ENCODE measurements around the gene RNF17. TPM values are rescaled to one million over a fixed set of nuclear protein-coding genes. Genes with fewer than 3 reads are reported as not detected.

The RNF17 gene
- polyA plus RNA-seq, 1 of the 3 experiments (the other 2 are of a cell fraction): not detected

GRCh38 chr13:24724714-24725113 is 39.3 kb upstream of the RNF17 start:
- H3K4me1 ChIP-seq (ENCODE audit: control insufficient read depth in 1 of 2, insufficient read depth in 2 of 2, low read depth in 1 of 2, low read length in 1 of 2): no peaks in the 10 kb centered on the region
- no peaks in the 10 kb centered on the region for H3K36me3 ChIP-seq (replicated peaks in 1 of 2; ENCODE audit: control insufficient read depth in 1 of 2, insufficient read depth in 2 of 2, low read length in 1 of 2)
- H3K9me3 ChIP-seq: no peaks in the 10 kb centered on the region
- no peak for DNase-seq
- no peak overlapping the region for H3K27ac ChIP-seq (ENCODE audit: low read depth in 2 of 2, low read length in 1 of 2)
- POLR2A ChIA-PET: no interaction called here
- H4K20me1 ChIP-seq (ENCODE audit: insufficient read depth): no peaks in the 10 kb centered on the region
- no peaks in the 10 kb centered on the region for H3K79me2 ChIP-seq (ENCODE audit: insufficient read depth)
- no peak overlapping the region for H3K4me3 ChIP-seq (ENCODE audit: low read depth in 2 of 2, low read length in 1 of 2)
- H3K4me2 ChIP-seq: no peak overlapping the region
- 6% methylated on average over 2 of the region's 2 CpGs for WGBS (ENCODE audit: low lambda C conversion rate)
- H3K27me3 ChIP-seq (ENCODE audit: insufficient read depth): peaks cover 8% of the 10 kb centered on the region
- H3K9me2 ChIP-seq: no peaks in the 10 kb centered on the region
- H3F3A ChIP-seq (replicated peaks; ENCODE audit: insufficient read depth): no peaks in the 10 kb centered on the region
- H3K9ac ChIP-seq: no peak overlapping the region
- H2AFZ ChIP-seq (ENCODE audit: low read depth): no peak overlapping the region
- no peak for TF ChIP-seq MAX (IDR thresholded peaks at IDR 0.05; ENCODE audit: low read depth)
- TF ChIP-seq RAD21 (IDR thresholded peaks at IDR 0.05; ENCODE audit: low read length): no peak
- no peak for TF ChIP-seq CTCF (IDR thresholded peaks at IDR 0.05)
- no peak for TF ChIP-seq NRF1 (IDR thresholded peaks at IDR 0.05; ENCODE audit: low read depth, low read length)
- TF ChIP-seq TEAD4 (IDR thresholded peaks at IDR 0.05; ENCODE audit: borderline replicate concordance, insufficient read depth): no peak
- TF ChIP-seq PBX3 (IDR thresholded peaks at IDR 0.05): no peak
- TF ChIP-seq CHD2 (IDR thresholded peaks at IDR 0.05; ENCODE audit: low read length, partially characterized antibody): no peak
- no peak for TF ChIP-seq RFX5 (IDR thresholded peaks at IDR 0.05; ENCODE audit: low read length)
- TF ChIP-seq TAF1 (IDR thresholded peaks at IDR 0.05; ENCODE audit: borderline replicate concordance, low read depth, low read length): no peak
- no peak for TF ChIP-seq EZH2phosphoT487 (IDR thresholded peaks at IDR 0.05; ENCODE audit: borderline replicate concordance, low read depth)
- TF ChIP-seq USF1 (IDR thresholded peaks at IDR 0.05; ENCODE audit: borderline replicate concordance, low read depth): no peak
- no peak for TF ChIP-seq MEF2A (IDR thresholded peaks at IDR 0.05; ENCODE audit: borderline replicate concordance, low read depth)
- TF ChIP-seq FOXJ3 (CRISPR knock-in tag; IDR thresholded peaks at IDR 0.05): no peak
- no peak for TF ChIP-seq ELF1 (IDR thresholded peaks at IDR 0.05)
- TF ChIP-seq POLR2AphosphoS5 (IDR thresholded peaks at IDR 0.05; ENCODE audit: low read depth, low read length): no peak
- TF ChIP-seq SMC3 (IDR thresholded peaks at IDR 0.05; ENCODE audit: low read depth, low read length): no peak
- no peak for TF ChIP-seq FOSL2 (IDR thresholded peaks at IDR 0.05; ENCODE audit: borderline replicate concordance, low read depth)
- no peak for TF ChIP-seq NFIC (IDR thresholded peaks at IDR 0.05; ENCODE audit: borderline replicate concordance)
- no peak for TF ChIP-seq FOXM1 (IDR thresholded peaks at IDR 0.05; ENCODE audit: low read depth)
- CTCF ChIA-PET: interaction anchor here (1.6 to 3.1 kb wide), 2 partner anchors 8 to 31 kb away, joined by 4 to 11 read pairs; no protein-coding TSS in a partner anchor

Data from SK-N-SH (cell line).